K562 (cell line): ENCODE results near the gene TMEM86B. TPM values are rescaled to one million over a fixed set of nuclear protein-coding genes. Genes with fewer than 3 reads are reported as not detected.

Experiments
- CEBPG ChIP-seq, 3 experiments: fragments of 200-800 bp in 1 of 3; sonication (Bioruptor generic) in 1 of 3; sonication (generic) in 1 of 3; formaldehyde crosslinking in 1 of 3; IDR thresholded peaks in 2 of 3; conservative IDR thresholded peaks in 1 of 3; 2 replicates each; pipeline versions ENCODE4 v1.6.1 to v1.8.0; 2016 to 2022; ENCODE audit warnings: missing compliant biosample characterization in 2 of 3, missing genetic modification characterization in 2 of 3, mild to moderate bottlenecking in 1 of 3, missing genetic modification reagents in 1 of 3
- CREB3L1 ChIP-seq: fragments of 450-650 bp; IDR thresholded peaks from 2 replicates; pipeline ENCODE4 v1.6.1; 2014; ENCODE audit warnings: low read depth, mild to moderate bottlenecking, moderate library complexity, borderline replicate concordance
- E2F8 ChIP-seq: fragments of 450-650 bp; IDR thresholded peaks from 2 replicates; pipeline ENCODE4 v1.7.1; 2018; ENCODE audit warnings: mild to moderate bottlenecking, low read depth; ENCODE audit not compliant: partially characterized antibody
- ETV1 ChIP-seq: fragments of 450-650 bp; conservative IDR thresholded peaks from 2 replicates; pipeline ENCODE4 v1.6.1; 2016; ENCODE audit warnings: missing genetic modification characterization, control low read depth, low read depth, missing compliant biosample characterization
- KDM2B ChIP-seq: fragments of 250-450 bp; sonication (Bioruptor Pico); IDR thresholded peaks from 2 replicates; pipeline ENCODE4 v1.8.0; 2021; ENCODE audit warnings: mild to moderate bottlenecking, moderate library complexity
- POLR2B ChIP-seq: fragments of 450-650 bp; IDR thresholded peaks from 2 replicates; pipeline ENCODE4 v1.6.1; 2018; ENCODE audit warnings: low read depth; ENCODE audit not compliant: partially characterized antibody
- RFX5 ChIP-seq: IDR thresholded peaks from 2 replicates; pipeline ENCODE4 v1.6.1; 2011; ENCODE audit warnings: low read depth, mild to moderate bottlenecking, improper control_type of control experiment, low read length
- TRIM25 ChIP-seq: fragments of 450-650 bp; IDR thresholded peaks from 2 replicates; pipeline ENCODE4 v1.7.0; 2016; ENCODE audit warnings: borderline replicate concordance
- VEZF1 ChIP-seq: fragments of 200-800 bp; sonication (Bioruptor generic); IDR thresholded peaks from 2 replicates; pipeline ENCODE4 v1.6.1; 2017; ENCODE audit warnings: missing genetic modification characterization, missing compliant biosample characterization
- ZNF143 ChIP-seq: sonication (generic); formaldehyde crosslinking; IDR thresholded peaks from 2 replicates; pipeline ENCODE4 v1.9.0; 2022; ENCODE audit warnings: mild to moderate bottlenecking, missing genetic modification reagents
- ZNF23 ChIP-seq: fragments of 250-450 bp; sonication (Bioruptor Pico); IDR thresholded peaks from 2 replicates; pipeline ENCODE4 v1.4.0; 2020; ENCODE audit warnings: mild to moderate bottlenecking
- polyA plus RNA-seq, 8 experiments: library from polyadenylated mRNA; depleted of rRNA in 4 of 8; stranded (reverse) in 5 of 8; unstranded in 3 of 8; fragments of >200 nt; fragmentation: Nextera tagmentation in 2 of 8; fragmentation: Illumina TruSeq in 1 of 8; extraction: Ambion mirVana in 2 of 8; extraction: Trizol in 1 of 8; gene quantifications; 2 replicates each; pipeline versions ENCODE4 v1.2.1 to v1.2.3, GENCODE V29; 2011 to 2014; ENCODE audit warnings: inconsistent platforms in 1 of 8, missing spikeins in 1 of 8
- total RNA-seq, 7 experiments: library from RNA; depleted of rRNA in 6 of 7; stranded (reverse); fragments of >200 nt in 6 of 7; fragmentation: Illumina TruSeq in 2 of 7; extraction: Trizol in 2 of 7; gene quantifications; 2 replicates each; pipeline versions ENCODE4 v1.2.1 to v1.2.3, GENCODE V29; 2011 to 2021; ENCODE audit warnings: low replicate concordance in 1 of 7
- TF ChIP-seq, protein P1 (sequence below): sonication (generic); formaldehyde crosslinking; IDR thresholded peaks from 2 replicates; pipeline ENCODE4 v1.8.0; 2022; ENCODE audit warnings: missing genetic modification reagents, mild to moderate bottlenecking, borderline replicate concordance

TMEM86B gene
- total and polyA plus RNA-seq, 9 of the 15 experiments (the other 6 are each of a cell fraction or from before 2014, with no cell fraction given): 0.28 to 7.9 (median 2.1) TPM

DNA sequence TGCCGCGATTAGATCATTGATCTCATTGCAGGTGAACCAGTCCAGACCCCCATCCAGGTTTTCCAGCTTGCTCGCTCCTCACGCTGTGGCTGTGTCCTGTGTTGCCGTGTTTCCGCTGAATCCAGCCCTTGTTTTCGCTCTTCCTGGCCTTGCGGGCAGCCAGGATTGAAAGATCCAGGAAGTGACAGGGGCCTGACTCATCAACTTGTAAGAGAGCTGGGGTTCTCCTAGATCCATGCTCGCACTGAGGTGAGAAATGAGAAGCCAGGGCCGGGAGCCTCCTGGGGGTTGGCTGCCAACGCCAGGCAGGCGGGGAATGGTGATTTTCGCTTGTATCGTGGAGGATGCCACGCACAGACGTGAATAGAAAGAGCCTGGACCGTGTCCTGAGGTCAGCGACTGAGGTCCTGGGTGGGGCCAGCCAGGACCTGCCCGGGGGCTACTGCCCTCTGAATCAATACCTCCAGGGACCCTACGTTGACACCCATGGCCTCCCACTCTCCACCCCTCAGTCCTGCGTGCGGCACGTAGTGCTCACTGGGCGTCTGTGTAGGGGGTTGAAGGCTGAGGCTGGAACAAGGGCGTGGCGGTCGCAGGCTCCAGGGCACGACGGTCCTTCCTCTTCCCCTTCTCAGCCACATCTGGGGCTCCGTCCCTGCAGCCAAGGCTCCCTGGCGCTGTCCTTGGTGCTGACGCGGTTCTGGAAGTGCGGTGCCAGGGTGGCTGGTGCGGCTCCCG, 11.9 kb downstream of the TMEM86B start (continued):
- TF ChIP-seq TRIM25: no peak
- TF ChIP-seq E2F8: no peak
- TF ChIP-seq POLR2B: peak; percentile 77
- TF ChIP-seq, protein P1, sequence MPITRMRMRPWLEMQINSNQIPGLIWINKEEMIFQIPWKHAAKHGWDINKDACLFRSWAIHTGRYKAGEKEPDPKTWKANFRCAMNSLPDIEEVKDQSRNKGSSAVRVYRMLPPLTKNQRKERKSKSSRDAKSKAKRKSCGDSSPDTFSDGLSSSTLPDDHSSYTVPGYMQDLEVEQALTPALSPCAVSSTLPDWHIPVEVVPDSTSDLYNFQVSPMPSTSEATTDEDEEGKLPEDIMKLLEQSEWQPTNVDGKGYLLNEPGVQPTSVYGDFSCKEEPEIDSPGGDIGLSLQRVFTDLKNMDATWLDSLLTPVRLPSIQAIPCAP (CRISPR knock-in tag): no peak; the same call in 1 of the 2 replicates
- TF ChIP-seq RFX5: peak; percentile 88
- no peak for TF ChIP-seq KDM2B
- TF ChIP-seq ZNF23: no peak
- no peak; the same call in 1 of the 2 replicates for TF ChIP-seq VEZF1 (CRISPR knock-in tag)
- peak; percentile 99 for TF ChIP-seq ETV1
- no peak for TF ChIP-seq CEBPG (CRISPR knock-in tag; IDR thresholded peaks at IDR 0.05)
- TF ChIP-seq CEBPG (tag; conservative IDR thresholded peaks at IDR 0.05 in 1 of 2, IDR thresholded peaks at IDR 0.05 in 1 of 2): no peak
- TF ChIP-seq CREB3L1: no peak; the same call in none of the 2 replicates
- peak; percentile 66 for TF ChIP-seq ZNF143 (CRISPR knock-in tag)
